Ovary (tissue), 9 donors: Measurements from ENCODE around the gene AMBRA1. TPM values are rescaled to one million over a fixed set of nuclear protein-coding genes. Genes with fewer than 3 reads are reported as not detected.

Experiments used
- DNase-seq, 5 donors: peaks; one replicate each; pipeline ENCODE4 v3.0.0-alpha.2; 2019 to 2020
- H3K27ac ChIP-seq, 2 donors: fragments of 200-600 bp; one replicate each; pipeline versions ENCODE4 v1.5.1 to v1.8.0; 2019 to 2022
- H3K27me3 ChIP-seq: fragments of 200-600 bp; one replicate; pipeline ENCODE4 v1.8.0; 2022
- H3K36me3 ChIP-seq: fragments of 200-600 bp; sonication (generic); one replicate; pipeline ENCODE4 v1.5.1; 2019
- H3K4me1 ChIP-seq: one replicate; pipeline ENCODE4 v1.8.1; 2013; ENCODE audit warnings: mild to moderate bottlenecking, moderate library complexity; ENCODE audit not compliant: insufficient read depth
- H3K4me3 ChIP-seq: fragments of 200-600 bp; sonication (generic); one replicate; pipeline ENCODE4 v1.5.1; 2017
- H3K9me3 ChIP-seq, 2 donors: fragments of 200-600 bp in 1 of 2; sonication (generic) in 1 of 2; one replicate each; pipeline versions ENCODE4 v1.5.1 to v1.8.1; 2013 to 2019; ENCODE audit warnings: mild to moderate bottlenecking in 1 of 2, moderate library complexity in 1 of 2
- CTCF ChIP-seq, 3 donors: fragments of 450-650 bp in 2 of 3; fragments of 200-600 bp in 1 of 3; IDR thresholded peaks; one replicate each; pipeline versions ENCODE4 v1.5.1 to v1.8.0; 2016 to 2022; ENCODE audit warnings: antibody characterized with exemption in 3 of 3, mild to moderate bottlenecking in 1 of 3
- EP300 ChIP-seq: sonication (generic); formaldehyde crosslinking; IDR thresholded peaks from one replicate; pipeline ENCODE4 v1.6.1; 2017; ENCODE audit warnings: antibody characterized with exemption
- POLR2A ChIP-seq: fragments of 450-650 bp; IDR thresholded peaks from one replicate; pipeline ENCODE4 v1.6.1; 2017; ENCODE audit warnings: antibody characterized with exemption, mild to moderate bottlenecking, moderate library complexity
- whole genome bisulfite sequencing, 3 donors: extraction: QIAGEN DNeasy Blood & Tissue Kit in 1 of 3; methylation state at CpG; one replicate each; pipeline versions ENCODE4 v1.1.5 to v1.1.7; 2013 to 2017; 5-methylcytosine and 5-hydroxymethylcytosine counted together
- intact Hi-C, 4 donors: fragments of 100-400 bp; cut with DNase I; formaldehyde crosslinking; loops; one replicate each; pipeline versions ENCODE4 v1.11.0 to v1.15.1; 2022 to 2023
- polyA plus RNA-seq, 2 donors: library from polyadenylated mRNA; stranded (reverse); fragments of 200-250 nt in 1 of 2; fragments of 350-450 nt in 1 of 2; fragmentation: Illumina TruSeq in 1 of 2; extraction: RNeasy Lipid Tissue Mini Kit (QIAGEN cat#74804) in 1 of 2; gene quantifications; one replicate each; pipeline ENCODE4 v1.2.3, GENCODE V29; 2013 to 2014
- total RNA-seq, 7 donors: library from RNA; depleted of rRNA in 2 of 7; stranded (reverse); fragments of >200 nt in 2 of 7; fragmentation: NEBNext Ultra II Directional in 3 of 7; extraction: Animal tissue kit (Norgen Biotek cat#: 25700) in 3 of 7; gene quantifications; one replicate each; pipeline versions ENCODE4 v1.1.0 to v1.2.4, GENCODE V29; 2016 to 2023
- donor health status: DM: no; HTN: no; CAD: no; lungs with moderate emphysema.
- donor health status: DM: no; HTN: no; CAD: no.
- donor health status: Bipolar disorder and iron deficiency.
- donor health status: DM: yes; HTN: yes; CAD: no.
- donor health status: DM: no; HTN: no; CAD: no.
- donor health status: DM: yes; HTN: yes; CAD: no.

The AMBRA1 gene
- total and polyA plus RNA-seq, 9 donors = 18.7 to 38.1 (median 30.1) TPM

- H3K27me3 ChIP-seq = no peaks in the 10 kb centered on the region
- 89 to 92% (median 90%) methylated on average over 9 of the region's 9 CpGs for WGBS, 3 donors
- H3K36me3 ChIP-seq = no peaks in the 10 kb centered on the region
- H3K4me1 ChIP-seq = no peaks in the 10 kb centered on the region
- intact Hi-C loops = loop anchor here in 1 of 4 donors (2.0 kb wide), 1 partner anchor 59 kb away; no protein-coding TSS in a partner anchor
- DNase-seq = no peak
- H3K27ac ChIP-seq = no peak overlapping the region
- no peaks in the 10 kb centered on the region for H3K9me3 ChIP-seq
- TF ChIP-seq CTCF (IDR thresholded peaks at IDR 0.05) (no peak), POLR2A (no peak), EP300 (no peak)
- H3K4me3 ChIP-seq = no peak overlapping the region
Observed at GRCh38 chr11:46413760-46414465, 179.9 kb downstream of the AMBRA1 start.

GRCh38 chr11:46410021-46410420 is 183.8 kb downstream of the AMBRA1 start:
- intact Hi-C loops = no loop called here
- no peak for DNase-seq
- Histone ChIP-seq H3K9me3 (no peaks in the 10 kb centered on the region), H3K36me3 (peaks cover 2% of the 10 kb centered on the region), H3K27me3 (no peaks in the 10 kb centered on the region), H3K27ac (no peak overlapping the region), H3K4me3 (no peak overlapping the region), H3K4me1 (peaks cover under 1% of the 10 kb centered on the region)
- TF ChIP-seq POLR2A (no peak), EP300 (no peak), CTCF (IDR thresholded peaks at IDR 0.05) (no peak)
- WGBS, 3 donors = 40 to 62% (median 45%) methylated on average over 5 of the region's 5 CpGs

GRCh38 chr11:46408407-46408986 is 185.3 kb downstream of the AMBRA1 start:
- Histone ChIP-seq H3K9me3 (no peaks in the 10 kb centered on the region), H3K4me3 (no peak overlapping the region), H3K27ac (no peak overlapping the region), H3K4me1 (peaks cover 4% of the 10 kb centered on the region), H3K36me3 (peaks cover 2% of the 10 kb centered on the region), H3K27me3 (no peaks in the 10 kb centered on the region)
- intact Hi-C loops = no loop called here
- WGBS, 3 donors = 89 to 94% (median 94%) methylated on average over 6 of the region's 6 CpGs
- DNase-seq = no peak
- TF ChIP-seq EP300 (no peak), CTCF (IDR thresholded peaks at IDR 0.05) (no peak), POLR2A (no peak)

- Histone ChIP-seq H3K4me3 (no peak overlapping the region), H3K4me1 (peaks cover 8% of the 10 kb centered on the region), H3K9me3 (no peaks in the 10 kb centered on the region), H3K36me3 (peaks cover 2% of the 10 kb centered on the region), H3K27me3 (no peaks in the 10 kb centered on the region), H3K27ac (no peak overlapping the region)
- intact Hi-C loops = no loop called here
- DNase-seq = no peak
- TF ChIP-seq EP300 (no peak), CTCF (IDR thresholded peaks at IDR 0.05) (no peak), POLR2A (no peak)
- WGBS, 3 donors = 77 to 84% (median 82%) methylated on average over 10 of the region's 10 CpGs
Observed at GRCh38 chr11:46407635-46408034, 186.2 kb downstream of the AMBRA1 start.
